Measurements from ENCODE around the gene TBC1D1.

DNA sequence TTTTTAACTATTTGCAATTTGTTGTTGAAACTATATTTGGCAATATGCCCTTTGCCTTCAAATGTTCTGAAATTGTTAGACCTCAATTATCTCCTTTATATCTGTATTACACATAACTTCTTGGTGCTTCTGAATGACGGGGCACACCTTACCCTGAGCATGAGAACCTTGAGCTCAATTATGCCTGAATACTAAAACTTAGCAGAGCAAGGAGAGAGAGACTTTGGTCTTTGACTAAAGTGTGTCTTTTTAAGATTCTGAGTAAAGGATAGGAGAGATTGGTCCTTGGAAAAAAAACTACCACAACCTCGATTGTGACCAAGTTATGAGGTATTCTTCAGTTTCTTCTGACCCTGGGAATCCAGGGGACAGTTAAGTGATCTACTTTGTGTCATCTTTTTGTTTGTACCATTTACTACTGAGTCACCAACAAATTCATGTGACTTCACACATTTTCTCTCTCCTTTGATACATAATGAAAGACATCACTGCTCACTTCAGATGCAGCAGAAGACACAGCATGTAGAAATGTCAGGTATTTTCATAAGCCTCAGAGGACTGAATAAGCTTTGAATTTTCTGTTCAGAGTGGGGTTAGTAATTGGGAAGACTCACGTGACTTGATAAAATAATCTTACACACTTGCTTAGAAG lies 120.8 kb downstream of the TBC1D1 start:
- TF ChIP-seq EZH2 (IDR thresholded peaks at IDR 0.05; ENCODE audit: low read length, unreplicated experiment) (no peak), EZH2phosphoT487 (IDR thresholded peaks at IDR 0.05; ENCODE audit: borderline replicate concordance, low read length) (no peak)
- TF ChIP-seq, protein P1, sequence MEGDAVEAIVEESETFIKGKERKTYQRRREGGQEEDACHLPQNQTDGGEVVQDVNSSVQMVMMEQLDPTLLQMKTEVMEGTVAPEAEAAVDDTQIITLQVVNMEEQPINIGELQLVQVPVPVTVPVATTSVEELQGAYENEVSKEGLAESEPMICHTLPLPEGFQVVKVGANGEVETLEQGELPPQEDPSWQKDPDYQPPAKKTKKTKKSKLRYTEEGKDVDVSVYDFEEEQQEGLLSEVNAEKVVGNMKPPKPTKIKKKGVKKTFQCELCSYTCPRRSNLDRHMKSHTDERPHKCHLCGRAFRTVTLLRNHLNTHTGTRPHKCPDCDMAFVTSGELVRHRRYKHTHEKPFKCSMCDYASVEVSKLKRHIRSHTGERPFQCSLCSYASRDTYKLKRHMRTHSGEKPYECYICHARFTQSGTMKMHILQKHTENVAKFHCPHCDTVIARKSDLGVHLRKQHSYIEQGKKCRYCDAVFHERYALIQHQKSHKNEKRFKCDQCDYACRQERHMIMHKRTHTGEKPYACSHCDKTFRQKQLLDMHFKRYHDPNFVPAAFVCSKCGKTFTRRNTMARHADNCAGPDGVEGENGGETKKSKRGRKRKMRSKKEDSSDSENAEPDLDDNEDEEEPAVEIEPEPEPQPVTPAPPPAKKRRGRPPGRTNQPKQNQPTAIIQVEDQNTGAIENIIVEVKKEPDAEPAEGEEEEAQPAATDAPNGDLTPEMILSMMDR (conservative IDR thresholded peaks at IDR 0.05; ENCODE audit: low read depth, low read length): no peak

All from PC-3 (cell line).